HG03457 (cell line): Measurements from ENCODE around the gene SCN8A.

Source experiments
- ATAC-seq: cut with Tn5 transposase; IDR thresholded peaks from one replicate; pipeline ENCODE4 v1.9.1; 2021; ENCODE audit warnings: moderate number of reproducible peaks; ENCODE audit not compliant: unreplicated experiment

Gene SCN8A

GRCh38 chr12:51666696-51667095 is 75.7 kb downstream of the SCN8A start:
- ATAC-seq = no peak

DNA sequence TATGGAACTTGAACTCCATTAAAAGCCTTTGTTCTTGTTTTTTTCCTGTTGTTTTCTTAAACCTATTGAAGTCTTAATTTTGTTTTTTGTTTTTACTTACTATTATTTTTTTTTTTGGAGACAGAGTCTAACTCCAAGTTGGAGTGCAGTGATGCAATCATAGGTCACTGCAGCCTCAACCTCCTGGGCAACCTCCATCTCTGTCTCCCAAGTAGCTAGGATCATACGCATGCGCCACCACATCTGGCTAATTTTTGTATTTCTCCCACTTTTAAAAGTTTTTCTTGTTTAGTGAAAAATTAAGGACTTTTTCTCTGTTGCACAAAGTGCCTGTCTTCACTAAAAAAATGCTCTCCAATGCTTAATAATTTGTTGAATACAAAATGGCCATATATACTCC is 76.2 kb downstream of the SCN8A start:
- ATAC-seq = no peak

- ATAC-seq = no peak
These were observed 78.2 kb downstream of the SCN8A start for GRCh38 chr12:51669271-51669670.

GRCh38 chr12:51669996-51670395 is 79.0 kb downstream of the SCN8A start:
- no peak for ATAC-seq

DNA sequence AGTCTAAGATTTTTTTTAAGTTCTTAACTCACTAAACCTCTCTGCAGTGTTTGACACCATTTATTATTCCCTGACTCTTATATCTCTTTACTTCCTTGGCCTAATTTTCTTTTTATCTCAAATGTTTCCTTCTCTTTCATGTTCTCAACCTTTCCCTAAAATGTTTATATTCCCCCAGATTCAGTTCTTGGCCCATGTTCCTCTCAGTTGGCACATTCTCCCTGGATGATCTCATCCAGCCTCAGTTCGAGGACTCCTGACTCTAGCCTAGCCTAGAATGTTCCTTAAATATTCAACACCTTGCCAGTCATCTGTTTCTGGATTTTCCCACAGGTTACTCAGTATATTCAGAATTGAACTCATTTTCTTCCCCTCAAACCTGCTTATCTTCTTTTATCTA is 81.3 kb downstream of the SCN8A start:
- no peak for ATAC-seq

GRCh38 chr12:51675071-51675803 is 84.2 kb downstream of the SCN8A start:
- ATAC-seq = no peak

DNA sequence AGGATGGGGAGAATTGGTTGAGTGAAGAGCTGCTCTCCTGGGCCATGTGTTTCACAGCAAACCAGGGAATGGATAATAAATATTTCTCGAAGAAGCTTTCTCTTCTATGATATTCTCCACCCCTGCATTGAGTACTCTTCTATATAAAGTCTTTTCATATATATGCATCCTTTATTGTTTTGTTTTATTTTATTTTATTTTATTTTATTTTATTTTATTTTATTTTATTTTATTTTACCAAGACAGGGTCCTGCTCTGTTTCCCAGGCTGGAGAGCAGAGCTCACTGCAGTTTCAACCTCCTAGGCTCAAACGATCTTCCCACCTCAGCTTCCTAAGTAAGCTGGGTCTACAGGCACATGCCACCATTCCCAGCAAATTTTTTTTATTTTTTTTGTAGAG is 85.8 kb downstream of the SCN8A start:
- no peak for ATAC-seq

GRCh38 chr12:51677284-51677968 is 86.4 kb downstream of the SCN8A start:
- ATAC-seq = no peak

GRCh38 chr12:51678086-51678724 is 87.2 kb downstream of the SCN8A start:
- no peak for ATAC-seq

- ATAC-seq = no peak
These were observed 91.9 kb downstream of the SCN8A start for GRCh38 chr12:51682981-51683380.

DNA sequence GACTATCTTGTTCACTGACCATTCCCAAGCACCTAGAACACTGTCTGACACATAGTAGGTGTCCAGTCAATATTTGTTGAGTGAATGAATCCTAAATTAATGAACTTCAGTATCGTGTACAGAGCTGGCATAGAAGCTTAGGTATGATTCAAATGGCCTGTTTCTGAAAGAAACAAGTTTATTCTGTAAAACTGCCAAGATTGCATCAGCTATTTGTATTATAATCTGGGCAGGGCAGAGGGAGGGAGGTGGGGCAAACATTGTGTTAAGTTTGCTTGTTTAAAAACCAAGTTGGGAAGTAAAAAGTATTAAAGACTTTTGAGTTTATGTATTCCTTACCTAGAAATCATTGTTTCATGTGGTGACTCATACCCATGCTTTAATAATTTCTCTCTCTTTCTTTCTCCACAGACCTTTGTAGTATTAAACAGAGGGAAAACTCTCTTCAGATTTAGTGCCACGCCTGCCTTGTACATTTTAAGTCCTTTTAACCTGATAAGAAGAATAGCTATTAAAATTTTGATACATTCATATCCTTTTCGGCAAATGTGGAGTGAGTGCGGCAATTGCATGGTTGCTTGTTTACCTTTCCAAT is 92.8 kb downstream of the SCN8A start:
- no peak for ATAC-seq

- no peak for ATAC-seq
These were observed 95.7 kb downstream of the SCN8A start for GRCh38 chr12:51686727-51687126.

GRCh38 chr12:51687177-51687576 is 96.1 kb downstream of the SCN8A start:
- no peak for ATAC-seq

DNA sequence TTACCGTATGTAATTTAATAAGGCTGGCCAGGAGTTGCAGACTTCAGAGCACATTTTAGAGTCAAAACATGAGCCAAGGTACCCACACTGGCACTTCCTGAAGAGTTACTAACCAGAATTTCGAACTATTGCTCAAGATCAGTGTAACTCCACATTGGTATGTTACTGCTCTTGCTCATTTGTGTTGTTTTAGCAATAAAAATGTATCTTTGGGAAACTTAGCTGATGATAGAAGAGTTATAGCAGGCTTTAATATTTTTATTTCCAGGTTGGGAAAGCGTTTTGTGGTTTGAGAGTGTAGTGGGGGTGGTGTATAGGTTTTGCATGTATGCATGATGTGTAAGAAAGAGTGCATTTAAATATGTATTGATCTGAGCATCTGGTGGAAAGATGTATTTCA is 96.6 kb downstream of the SCN8A start:
- ATAC-seq = no peak

DNA sequence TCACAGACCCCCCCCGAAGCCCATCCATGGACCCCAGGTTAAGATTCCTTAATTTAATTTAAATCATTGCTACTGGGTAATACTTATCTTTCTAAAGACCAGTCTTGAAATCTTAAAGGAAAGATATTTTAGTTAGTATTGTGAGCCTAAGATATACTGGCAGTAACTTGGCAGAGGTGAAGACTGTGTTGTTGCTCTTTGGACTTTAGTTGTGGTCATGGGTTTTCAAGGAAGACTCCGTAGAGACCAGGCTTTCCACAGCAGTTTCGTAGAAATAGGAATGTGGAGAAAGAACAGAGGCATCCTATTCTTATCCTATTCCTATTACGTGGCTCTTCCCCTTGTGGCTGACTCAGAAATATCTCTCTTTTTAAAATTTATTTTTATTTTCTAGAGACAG is 99.0 kb downstream of the SCN8A start:
- no peak for ATAC-seq

- ATAC-seq = no peak
These were observed 101.0 kb downstream of the SCN8A start for GRCh38 chr12:51692016-51692415.

- no peak for ATAC-seq
These were observed 102.5 kb downstream of the SCN8A start for GRCh38 chr12:51693569-51693968.

DNA sequence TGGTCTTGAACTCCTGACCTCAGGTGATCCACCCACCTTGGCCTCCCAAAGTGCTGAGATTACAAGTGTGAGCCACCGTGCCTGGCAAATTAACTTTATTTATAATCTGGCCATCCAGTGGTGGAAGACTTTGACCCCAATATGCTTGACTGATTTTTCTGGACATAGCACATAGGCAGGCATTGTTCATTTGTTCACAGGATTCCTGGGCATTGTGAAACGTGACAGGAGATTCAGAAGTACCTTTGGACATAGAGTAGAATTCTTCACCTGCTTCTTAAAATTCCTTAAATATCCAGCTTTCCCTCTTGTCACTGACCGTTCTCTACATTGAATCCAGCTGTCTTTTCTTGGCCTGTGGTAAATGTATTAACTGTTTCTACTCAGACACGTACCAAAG is 103.1 kb downstream of the SCN8A start:
- no peak for ATAC-seq

- no peak for ATAC-seq
These were observed 104.4 kb downstream of the SCN8A start for GRCh38 chr12:51695241-51696010.

- no peak for ATAC-seq
These were observed 108.2 kb downstream of the SCN8A start for GRCh38 chr12:51699219-51699618.

- no peak for ATAC-seq
These were observed 109.9 kb downstream of the SCN8A start for GRCh38 chr12:51700887-51701286.
